Measurements from ENCODE around the gene SRSF6.
"Not testable (repeated sequence)": the region's sequence is repeated elsewhere in the genome, so short reads cannot be mapped to it uniquely, and the experiment has no call there.

The SRSF6 gene

DNA sequence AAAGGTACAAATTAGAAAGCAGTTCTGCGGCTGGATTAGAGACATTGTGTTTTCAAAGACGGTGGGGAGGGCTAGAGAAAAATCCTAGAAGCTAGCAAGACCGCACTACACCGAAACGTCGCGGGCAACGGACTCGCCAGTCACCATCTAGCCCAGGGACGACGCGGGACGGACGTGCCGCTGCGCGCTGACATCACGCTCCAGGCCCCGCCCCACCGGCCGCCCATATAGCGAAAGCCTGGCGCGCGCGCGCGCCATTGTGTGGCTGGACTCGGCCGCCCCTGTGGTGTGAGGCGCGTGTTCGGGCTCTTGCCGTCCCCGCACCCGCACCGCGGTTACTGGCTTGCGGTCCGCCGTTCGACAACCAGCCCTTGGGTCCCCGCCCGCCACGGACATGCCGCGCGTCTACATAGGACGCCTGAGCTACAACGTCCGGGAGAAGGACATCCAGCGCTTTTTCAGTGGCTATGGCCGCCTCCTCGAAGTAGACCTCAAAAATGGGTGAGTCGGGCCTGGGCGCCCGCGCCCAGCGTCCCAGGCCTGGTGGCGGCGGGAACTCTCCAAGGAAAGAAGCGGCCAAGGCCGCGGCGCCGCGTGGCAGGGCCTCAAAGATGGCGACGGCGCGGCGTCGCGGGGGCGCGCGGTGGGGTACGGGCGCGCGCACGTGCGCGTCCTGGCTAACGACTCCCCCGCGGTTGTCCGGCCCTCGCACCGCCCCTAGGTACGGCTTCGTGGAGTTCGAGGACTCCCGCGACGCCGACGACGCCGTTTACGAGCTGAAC, at the start of gene SRSF6:
Gene SRSF6 (plus strand): TSS at position 257 of the 782 bp plus-strand sequence. CDS start 138 bp downstream, at position 395.
- peak; percentile 88 to 89 for DNase-seq

DNA sequence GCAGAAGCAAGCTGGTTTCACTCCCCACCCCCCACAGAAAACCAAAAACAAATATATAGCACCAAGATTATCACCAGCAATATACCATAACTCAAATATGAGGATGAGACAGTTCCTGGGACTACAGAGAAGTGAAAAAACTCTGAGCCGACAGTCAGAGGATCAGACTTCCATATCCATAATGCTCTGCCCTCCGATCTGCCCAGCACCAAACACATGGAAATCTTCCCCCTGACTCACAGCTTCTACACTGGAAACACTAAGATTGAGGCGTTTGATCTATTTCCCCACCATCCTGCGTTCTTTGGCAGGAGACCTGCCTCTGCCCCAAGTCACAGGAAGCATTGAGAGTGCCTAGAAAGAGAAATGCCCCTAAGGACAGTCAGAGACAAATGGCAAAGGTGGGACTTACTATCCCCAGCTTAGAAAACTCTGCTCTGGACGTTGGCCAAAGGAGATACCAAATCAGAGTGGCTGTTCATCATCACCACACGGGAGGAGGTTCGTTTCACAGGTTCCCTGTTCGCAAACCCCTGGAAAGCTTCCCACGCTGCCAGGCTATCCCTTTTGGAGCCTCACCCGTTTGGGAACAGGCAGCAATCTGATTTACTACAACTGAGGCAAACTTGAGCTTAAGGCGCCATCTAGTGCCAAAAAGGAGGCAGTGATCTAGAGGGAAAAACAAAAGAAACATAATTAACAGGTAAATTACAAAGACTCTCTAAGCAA, 48.7 kb upstream of the SRSF6 start:
- DNase-seq: peak; percentile 24 to 51

DNA sequence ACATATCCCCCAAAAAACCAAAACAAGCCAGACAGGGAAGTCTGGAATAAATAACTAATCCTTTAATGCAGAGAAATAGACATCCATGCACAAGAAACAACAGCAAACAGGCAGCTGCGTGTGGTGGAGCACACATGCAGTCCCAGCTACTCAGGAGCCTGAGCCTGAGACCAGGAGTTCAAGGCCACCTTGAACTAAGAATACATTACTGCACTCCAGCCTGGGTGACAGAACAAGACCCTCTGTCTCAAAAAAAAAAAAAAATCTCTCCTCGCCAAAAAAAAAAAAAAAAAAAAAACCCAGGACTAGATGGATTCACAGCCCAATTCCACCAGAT, 48.2 kb upstream of the SRSF6 start:
- DNase-seq: no peak

DNA sequence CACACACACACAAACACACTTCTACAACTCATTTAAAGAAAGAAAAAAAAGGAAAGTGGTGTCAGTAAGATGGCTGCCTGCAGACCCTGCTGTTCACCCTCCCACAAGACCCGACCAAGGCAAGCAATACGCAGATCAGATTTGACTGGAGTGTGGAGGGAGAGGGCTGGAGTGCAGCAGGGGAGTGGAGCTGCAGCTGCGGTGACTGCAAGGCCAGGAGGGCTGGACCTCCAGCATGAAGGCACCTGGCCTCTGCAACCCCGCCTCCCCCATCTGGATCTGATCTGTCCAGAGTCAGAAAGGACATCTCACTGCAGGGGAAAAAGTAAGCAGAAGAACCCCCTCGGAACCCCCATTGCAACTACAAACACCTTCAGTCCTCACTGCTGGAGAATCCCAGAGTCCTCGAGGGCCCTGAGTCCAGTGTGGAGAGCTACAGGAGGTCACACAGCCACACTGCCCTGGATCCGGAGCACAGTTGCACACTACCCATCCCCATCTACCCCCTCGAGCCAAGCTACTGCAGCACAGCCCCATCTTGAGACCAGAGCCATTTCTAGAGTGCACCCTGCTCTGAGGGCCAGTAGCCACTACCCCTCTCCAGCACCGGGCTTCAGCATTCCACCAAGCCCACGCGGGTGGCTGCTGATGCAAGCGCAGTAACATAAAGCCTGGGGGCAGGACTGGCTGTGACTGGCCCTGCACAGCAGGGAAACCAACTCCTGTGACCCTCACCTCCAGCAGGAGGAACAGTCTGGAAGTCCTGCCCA, 41.9 kb upstream of the SRSF6 start:
- DNase-seq: no peak

DNA sequence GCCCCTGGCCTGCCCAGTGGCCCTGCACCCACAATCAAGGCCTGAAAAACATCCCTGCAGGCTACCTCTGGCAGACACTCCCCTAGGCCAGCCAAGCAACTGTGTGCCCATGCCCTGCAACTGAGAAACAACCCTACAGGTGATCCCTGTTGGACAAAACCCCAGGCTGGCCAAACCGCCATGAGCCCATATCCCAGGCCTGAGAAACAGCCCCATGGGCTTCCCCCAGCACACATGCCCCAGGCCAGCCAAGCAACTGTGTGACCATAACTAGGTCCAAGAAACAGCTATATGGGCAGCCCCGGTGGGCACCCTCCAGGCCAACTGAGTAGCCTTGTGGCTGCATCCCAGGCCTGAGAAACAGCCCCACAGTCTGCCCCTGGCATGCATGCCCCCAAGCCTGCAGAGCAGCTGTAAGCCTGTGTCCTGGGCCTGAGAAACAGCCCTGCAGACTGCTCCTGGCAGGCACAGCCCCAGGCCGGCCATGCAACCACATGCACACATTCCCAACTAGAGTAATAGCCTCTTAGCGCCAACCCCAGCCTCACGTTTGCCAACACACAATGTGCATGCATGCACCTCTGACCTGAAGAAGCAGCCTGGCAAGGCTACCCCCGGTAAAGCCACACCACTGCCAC, 41.0 kb upstream of the SRSF6 start:
- no peak for DNase-seq

DNA sequence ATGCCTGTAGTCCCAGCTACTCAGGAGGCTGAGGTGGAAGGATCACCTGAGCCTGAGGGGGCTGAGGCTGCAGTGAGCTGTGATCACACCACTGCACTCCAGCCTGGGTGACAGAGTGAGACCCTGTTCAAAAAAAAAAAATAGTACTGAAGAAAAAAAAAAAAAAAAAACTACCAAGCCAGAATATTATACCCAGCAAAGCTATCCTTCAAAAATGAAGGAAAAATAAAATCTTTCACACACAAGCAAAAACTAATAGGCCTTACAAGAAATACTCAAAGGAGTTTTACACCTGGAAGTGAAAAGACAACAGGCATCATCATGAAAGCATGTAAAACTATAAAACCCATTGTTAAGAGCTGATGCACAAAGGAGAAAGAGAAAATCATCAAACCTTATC, 37.5 kb upstream of the SRSF6 start:
- DNase-seq: no peak

DNA sequence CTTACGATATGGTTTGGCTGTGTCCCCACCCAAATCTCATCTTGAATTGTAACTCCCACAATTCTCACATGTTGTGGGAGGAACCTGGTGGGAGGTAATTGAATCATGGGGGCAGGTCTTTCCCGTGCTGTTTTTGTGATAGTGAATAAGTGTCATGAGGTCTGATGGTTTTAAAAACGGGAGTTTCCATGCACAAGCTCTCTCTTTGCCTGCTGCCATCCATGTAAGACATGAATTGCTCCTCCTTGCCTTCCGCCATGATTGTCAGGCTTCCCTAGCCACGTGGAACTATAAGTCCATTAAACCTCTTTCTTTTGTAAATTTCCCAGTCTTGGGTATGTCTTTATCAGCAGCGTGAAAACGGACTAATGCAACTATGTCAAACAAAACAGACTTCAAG, 36.8 kb upstream of the SRSF6 start:
- DNase-seq: not testable (repeated sequence)

DNA sequence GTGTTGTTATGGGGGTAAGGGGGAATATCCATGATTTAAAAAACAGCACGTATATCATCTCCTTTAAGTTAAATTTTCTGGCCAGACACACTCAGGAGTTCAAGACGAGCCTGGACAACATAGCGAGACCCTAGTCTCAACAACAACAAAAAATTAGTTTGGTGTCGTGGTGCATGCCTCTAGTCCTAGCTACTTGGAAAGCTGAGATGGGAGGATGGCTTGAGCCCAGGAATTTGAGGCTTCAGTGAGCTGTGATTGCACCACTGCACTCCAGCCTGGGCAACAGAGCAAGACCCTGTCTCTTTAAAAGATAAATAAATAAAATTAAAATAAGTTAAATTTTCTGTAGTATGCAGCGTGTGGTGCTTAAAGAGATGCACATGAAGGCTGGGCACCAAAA, 31.5 kb upstream of the SRSF6 start:
- no peak for DNase-seq

DNA sequence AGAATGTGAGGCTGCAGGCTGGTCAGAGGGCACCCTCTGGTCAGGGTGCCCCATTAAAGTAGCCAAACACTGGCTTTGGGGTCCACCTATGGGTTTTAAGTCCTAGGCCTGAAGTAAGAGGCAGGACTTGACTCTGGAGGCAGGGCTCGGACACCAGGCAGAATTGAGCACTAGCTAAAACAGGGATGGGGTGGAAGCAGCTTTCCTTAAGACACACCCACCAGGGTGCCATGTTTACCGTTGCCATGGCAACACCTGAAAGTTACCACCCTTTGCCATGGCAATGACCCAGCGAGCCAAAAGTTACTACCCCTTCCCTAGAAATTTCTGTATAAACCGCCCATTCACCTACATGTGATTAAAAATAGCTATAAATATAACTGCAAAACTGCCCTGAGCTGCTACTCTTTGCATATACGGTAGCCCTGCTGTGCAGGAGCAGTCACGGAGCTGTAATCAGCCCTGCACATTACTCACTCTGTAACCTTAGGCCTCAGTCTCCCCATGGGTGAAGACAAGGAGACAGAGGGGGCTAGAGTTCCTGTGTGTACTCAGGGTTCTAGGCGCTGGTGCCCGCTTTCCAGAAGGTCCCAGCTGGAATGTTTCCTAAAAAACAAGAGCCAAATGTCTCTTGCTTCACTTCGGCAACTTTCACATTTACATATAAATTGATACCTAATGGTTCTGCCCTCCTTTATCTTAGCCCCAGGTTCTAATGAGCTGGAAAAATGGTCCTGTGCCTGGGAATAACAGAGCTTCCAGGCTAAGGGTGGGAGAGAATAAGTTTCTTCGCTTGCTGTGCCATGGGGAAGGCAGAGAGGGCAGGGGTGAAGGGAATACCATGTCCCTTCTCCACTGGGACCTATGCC, 27.2 kb upstream of the SRSF6 start:
- DNase-seq: no peak

DNA sequence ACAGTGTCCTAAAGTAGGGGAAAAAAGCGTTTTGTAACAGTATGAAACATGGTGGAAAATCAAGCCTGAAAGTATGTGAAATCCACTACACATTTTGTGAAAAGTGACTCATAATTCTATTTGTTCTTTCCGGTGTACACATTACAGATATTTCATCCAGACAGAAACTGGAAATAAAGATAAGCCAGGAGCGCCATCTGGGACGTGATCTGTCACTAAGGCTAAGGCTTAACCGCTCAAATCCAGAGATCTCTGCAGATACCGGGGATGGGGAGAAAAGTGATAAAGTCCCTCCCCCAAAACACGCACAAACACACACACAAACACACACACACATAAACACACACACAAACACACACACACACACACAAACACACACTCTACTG, 26.6 kb upstream of the SRSF6 start:
- DNase-seq: no peak

DNA sequence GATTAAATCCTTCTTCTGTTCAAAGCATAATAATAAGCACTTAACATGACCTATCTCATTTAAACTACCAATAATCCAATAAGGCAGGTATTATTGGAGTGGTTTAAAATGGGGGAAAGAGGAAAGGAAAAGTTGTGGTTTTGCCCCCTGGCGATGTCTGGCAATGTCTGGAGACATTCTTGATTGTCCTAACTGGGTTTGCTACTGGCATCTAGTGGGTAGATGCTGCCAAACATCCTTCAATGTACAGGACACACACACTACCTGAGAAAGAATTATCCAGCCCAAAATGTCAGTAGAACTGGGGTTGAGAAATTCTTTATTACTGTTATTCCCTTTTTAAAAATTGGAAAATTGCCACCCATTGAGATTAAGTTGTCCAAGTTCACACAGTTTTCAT, 25.2 kb upstream of the SRSF6 start:
- no peak for DNase-seq

DNA sequence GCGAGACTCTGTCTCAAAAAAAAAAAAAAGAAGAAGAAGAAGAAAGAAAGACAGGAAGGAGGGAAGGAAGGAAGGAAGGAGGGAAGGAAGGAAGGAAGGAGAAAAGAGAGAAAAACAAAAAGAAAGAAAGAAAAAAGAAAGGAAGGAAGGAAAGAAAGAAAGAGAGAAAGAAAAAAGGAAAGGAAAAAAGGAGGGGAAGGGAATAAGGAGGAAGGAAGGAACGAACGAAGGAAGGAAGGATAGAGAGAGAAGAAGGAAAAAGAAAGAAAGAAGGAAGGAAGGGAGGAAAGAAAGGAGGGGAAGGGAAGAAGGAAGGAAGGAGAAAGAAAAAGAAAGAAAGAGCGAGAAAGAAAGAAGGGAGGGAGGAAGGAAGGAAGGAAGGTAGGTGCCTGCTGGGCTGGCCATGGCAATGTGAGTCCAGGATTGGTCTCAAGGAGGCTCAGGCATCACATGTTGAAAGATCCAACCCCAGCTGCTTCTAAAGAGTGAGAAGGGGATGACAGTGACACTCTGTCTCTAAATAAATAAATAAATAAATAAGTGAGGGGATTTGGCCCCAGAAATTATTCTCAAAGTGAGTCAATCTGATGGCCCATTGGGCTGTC, 24.3 kb upstream of the SRSF6 start:
- DNase-seq: no peak

DNA sequence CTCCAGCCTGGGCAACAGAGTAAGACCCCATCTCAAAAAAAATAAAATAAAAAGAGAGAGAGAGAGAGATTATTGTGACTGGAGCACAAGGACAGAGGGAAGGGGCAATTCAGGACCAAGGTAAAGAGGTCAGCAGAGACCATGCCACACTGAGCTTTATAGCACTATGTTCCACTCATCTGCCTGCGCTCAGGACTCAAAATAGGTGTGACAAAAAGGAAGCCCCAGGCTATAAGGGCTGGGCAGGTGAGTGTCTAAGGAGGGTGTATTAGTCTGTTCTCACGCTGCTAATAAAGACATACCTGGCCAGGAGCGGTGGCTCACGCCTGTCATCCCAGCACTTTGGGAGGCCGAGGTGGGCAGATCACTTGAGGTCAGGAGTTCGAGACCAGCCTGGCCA, 23.1 kb upstream of the SRSF6 start:
- no peak for DNase-seq

DNA sequence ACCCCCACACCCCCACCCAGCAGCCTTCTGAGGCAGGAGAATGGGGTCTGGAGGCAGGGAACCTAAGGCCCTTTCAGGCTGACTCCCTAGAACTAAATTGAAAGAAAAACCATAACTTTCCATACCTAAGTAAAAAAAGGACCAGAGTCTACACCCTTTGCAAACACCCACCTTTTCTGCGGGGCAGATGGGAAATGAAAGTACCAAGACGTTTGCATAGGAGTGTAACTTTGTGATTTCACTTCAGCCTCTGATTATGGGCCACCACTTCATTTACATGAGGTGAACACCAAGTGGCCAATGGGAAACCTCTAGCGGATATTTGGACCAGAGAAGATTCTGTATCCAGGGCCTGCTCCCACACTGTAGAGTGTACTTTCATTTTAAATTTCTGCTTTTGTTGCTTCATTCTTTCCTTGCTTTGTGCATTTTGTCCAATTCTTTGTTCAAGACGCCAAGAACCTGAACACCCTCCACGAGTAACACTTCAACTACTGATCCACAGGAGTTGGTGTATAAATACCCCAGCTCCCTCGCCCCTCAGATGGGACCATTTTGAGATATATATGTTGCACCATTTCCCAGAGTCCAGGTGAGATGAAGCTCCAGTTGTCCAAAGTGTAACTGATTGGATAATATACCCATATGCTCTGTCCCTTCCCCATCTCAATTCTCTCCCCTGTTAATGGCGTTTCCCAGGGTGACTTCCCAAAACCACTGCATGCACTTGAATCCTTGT, 18.9 kb upstream of the SRSF6 start:
- DNase-seq: no peak

DNA sequence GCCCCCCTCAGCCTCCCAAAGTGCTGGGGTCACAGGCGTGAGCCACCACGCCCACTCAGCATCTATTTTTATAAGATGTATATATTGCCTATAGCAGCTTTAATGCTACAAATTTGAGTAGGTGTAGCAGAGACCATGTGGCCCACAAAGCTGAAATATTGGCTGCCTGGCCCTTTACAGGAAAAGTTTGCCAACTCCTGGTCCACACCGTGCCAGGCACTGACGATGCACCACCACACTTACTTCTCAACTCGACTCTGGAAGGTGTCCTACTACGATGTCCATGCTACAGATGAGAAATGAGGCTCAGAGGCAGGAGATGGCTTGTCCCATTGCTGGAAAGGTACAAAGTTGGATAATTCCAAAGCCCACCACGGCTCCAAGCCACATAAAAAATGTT, 17.2 kb upstream of the SRSF6 start:
- no peak for DNase-seq

DNA sequence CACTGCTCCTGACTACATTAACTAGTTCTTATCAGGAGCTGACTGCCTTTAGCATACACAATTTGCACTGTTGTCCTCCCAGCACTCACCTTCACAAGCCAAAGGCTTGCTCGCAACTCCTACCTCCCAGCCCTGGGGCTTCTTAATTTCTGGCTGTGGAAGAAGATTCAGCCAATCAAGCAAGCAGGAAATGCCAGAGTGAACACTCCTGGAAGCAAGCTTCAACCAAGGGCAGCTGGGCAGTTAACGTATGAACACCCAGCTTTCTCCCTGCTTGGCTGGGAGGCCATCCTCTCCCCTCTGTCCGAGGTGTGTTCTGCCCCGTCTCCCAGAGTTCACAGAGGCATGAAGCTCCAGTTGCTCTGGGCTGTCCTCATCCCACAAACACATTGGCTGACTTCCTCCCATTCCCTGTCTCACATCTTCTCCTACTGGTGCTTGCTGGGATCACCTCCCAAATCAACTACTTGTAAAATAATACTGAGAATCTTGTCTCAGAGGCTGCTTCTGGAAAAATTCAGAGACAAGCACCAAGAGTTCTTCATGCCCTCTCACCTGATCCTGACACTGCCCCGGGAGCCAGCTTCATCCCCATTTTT, 15.3 kb upstream of the SRSF6 start:
- peak; percentile 14 to 37 for DNase-seq

DNA sequence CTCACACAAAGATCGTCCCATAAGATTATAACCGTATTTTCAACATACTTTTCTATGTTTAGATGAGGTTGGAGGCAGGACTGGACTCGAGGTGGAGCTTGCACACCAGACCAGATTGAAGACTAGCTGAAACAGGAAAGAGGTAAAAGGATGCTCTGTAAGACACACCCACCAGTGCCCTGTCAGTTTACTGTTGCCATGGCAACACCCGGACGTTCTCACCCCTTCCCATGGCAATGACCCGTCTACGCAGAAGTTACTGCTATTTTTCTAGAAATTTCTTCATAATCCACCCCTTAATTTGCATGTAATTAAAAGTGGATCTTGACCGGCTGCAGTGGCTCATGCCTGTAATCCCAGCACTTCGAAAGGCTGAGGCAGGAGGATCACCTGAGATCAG, 13.6 kb upstream of the SRSF6 start:
- no peak for DNase-seq

DNA sequence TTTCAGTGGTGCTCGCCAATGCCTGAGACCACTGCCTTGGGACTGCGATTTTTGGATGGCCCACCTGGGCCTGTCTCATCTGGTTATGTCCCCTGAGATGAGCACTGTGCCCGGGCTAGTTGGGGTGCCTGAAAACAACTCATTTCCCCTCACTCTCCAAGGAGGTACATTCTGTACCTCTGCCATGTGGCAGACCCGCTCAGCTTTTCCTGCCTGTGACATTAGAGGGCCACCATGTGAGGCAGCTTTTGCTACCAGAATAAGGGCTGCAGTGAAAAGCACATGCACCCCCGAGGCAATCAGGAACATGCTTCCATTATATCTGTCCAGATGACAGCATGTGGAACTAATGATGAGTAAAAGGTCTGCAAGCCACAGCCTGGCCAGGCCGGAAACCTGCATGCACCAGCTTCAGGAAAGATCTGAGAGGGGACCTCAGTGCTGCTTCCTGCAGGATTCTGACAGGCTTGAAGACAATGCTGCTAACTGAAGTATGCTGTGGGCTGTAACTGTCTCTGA, 11.3 kb upstream of the SRSF6 start:
- DNase-seq: peak; percentile 83 to 92

DNA sequence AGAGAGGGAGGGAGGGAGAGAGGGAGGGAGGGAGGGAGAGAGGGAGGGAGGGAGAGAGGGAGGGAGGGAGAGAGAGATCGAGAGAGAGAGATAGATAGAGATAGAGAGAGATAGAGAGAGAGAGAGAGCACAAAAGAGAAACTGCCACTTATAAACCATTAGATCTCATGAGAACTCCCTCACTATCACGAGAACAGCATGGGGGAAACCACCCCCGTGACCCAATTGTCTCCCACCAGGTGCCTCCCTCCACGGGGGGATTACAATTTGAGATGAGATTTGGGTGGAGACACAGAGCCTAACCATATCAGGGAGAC, 9.3 kb upstream of the SRSF6 start:
- not testable (repeated sequence) for DNase-seq

DNA sequence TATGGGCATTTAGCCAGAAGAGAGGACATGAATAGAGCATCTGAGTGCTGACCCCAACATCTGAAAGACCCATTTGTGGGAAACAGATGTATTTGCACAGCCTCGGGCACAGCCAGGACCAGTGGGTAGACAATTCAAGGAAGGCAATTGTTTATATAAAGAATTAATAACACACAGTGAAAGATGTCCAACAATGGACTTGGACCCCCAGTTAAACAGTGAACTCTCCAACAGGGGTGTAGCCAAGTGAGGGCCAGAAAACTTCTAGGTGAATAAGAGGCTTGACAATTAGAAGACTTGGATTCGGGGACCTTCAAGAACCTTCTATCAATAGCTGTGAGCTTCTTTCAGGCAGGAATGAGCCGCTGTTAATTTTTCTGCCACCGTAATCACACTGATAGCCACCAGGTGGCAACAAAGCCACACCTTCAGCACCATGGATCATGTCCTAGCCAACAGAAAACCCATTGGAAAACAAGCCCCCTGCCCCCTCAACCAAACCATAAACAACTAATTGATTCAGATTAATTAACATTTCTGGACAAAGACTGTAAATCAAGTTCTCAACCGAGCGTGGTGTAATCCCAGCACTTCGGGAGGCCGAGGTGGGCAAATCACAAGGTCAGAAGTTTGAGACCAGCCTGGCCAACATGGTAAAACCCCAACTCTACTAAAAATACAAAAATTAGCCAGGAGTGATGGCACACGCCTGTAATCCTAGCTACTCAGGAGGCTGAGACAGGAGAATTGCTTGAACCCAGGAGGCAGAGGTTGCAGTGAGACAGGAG, 8.8 kb upstream of the SRSF6 start:
- DNase-seq: peak; percentile 64 to 73

Measured in Kasumi-1 (cell line).